ENCODE data around the gene DOCK3. TPM values are rescaled to one million over a fixed set of nuclear protein-coding genes. Genes with fewer than 3 reads are reported as not detected.

DOCK3 gene
- total and polyA plus RNA-seq, 9 donors, result 0.04 to 0.71 (median 0.27) TPM; not detected in 1

DNA sequence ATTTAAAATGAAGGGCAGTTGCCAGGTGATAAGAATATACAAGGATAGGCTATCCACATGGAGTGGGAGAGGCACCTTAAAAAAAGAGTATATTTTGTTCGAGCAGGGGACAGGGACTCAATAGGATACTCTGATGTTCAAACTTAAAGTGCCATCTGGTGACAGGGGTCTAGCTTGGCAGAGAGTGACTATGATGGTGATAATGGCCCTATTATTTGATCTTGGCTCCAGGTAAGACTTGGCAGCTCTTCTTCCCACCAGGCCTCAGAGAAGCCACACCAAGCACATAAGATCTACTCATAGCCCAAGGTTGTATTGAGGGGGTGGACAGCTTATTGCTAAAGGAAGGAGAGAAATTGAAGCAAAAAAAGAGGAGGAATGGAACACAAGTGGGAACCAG lies 601.3 kb downstream of the DOCK3 start:
- WGBS, 3 donors, result 59 to 62% (median 60%) methylated on average over 1 of the region's 1 CpG
- intact Hi-C loops (cut with DNase I), result no loop called here
- Histone ChIP-seq H3K36me3 (no peaks in the 10 kb centered on the region), H3K27ac (no peak overlapping the region), H3K4me1 (ENCODE audit: insufficient read depth) (no peaks in the 10 kb centered on the region), H3K9me3 (no peaks in the 10 kb centered on the region), H3K4me3 (no peak overlapping the region), H3K27me3 (no peaks in the 10 kb centered on the region)
- no peak for TF ChIP-seq POLR2A (IDR thresholded peaks at IDR 0.05)
- TF ChIP-seq EP300 (IDR thresholded peaks at IDR 0.05), result no peak
- no peak for TF ChIP-seq CTCF (IDR thresholded peaks at IDR 0.05)
- no peak for DNase-seq

- H3K36me3 ChIP-seq, result no peaks in the 10 kb centered on the region
- intact Hi-C loops (cut with DNase I), result no loop called here
- TF ChIP-seq EP300 (IDR thresholded peaks at IDR 0.05), result no peak
- TF ChIP-seq POLR2A (IDR thresholded peaks at IDR 0.05), result no peak
- no peak for TF ChIP-seq CTCF (IDR thresholded peaks at IDR 0.05)
- H3K9me3 ChIP-seq, result no peaks in the 10 kb centered on the region
- DNase-seq, result no peak
- H3K4me3 ChIP-seq, result no peak overlapping the region
- WGBS, 3 donors, result 83 to 90% (median 83%) methylated on average over 2 of the region's 2 CpGs
- no peaks in the 10 kb centered on the region for H3K4me1 ChIP-seq (ENCODE audit: insufficient read depth)
- H3K27me3 ChIP-seq, result no peaks in the 10 kb centered on the region
- H3K27ac ChIP-seq, result no peak overlapping the region
Measured at GRCh38 chr3:51279448-51279847, 604.7 kb downstream of the DOCK3 start.

- 32 to 47% (median 34%) methylated on average over 3 of the region's 3 CpGs for WGBS, 3 donors
- intact Hi-C loops (cut with DNase I), result no loop called here
- Histone ChIP-seq H3K36me3 (no peaks in the 10 kb centered on the region), H3K27ac (no peak overlapping the region), H3K4me1 (ENCODE audit: insufficient read depth) (no peaks in the 10 kb centered on the region), H3K4me3 (no peak overlapping the region), H3K27me3 (no peaks in the 10 kb centered on the region), H3K9me3 (no peaks in the 10 kb centered on the region)
- no peak for DNase-seq
- TF ChIP-seq POLR2A (IDR thresholded peaks at IDR 0.05), result no peak
- TF ChIP-seq CTCF (IDR thresholded peaks at IDR 0.05), result no peak
Measured at GRCh38 chr3:51280176-51280575, 605.4 kb downstream of the DOCK3 start.

DNA sequence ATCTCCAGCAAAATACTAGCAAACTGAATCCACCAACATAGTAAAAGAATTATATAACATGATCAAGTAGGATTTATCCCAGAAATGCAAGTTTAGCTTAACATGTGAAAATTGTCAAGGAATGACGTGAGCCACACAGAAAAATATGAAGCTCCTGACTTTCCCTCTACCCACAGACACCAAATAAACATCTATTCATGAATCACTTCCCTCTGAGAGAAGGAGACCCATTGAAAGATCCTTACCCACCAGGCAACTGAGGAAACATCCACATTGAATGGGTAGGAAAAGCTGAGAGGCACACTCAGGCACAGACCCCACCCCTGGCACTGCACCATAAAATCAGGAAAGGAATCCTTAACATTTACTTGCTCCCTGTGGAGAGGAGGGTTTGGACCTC lies 608.2 kb downstream of the DOCK3 start:
- WGBS, 3 donors, result 57 to 71% (median 59%) methylated on average over 1 of the region's 1 CpG
- intact Hi-C loops (cut with DNase I), result no loop called here
- Histone ChIP-seq H3K4me3 (no peak overlapping the region), H3K27me3 (no peaks in the 10 kb centered on the region), H3K9me3 (no peaks in the 10 kb centered on the region), H3K27ac (no peak overlapping the region), H3K4me1 (ENCODE audit: insufficient read depth) (no peaks in the 10 kb centered on the region), H3K36me3 (no peaks in the 10 kb centered on the region)
- DNase-seq, result no peak
- TF ChIP-seq POLR2A (IDR thresholded peaks at IDR 0.05) (no peak), CTCF (IDR thresholded peaks at IDR 0.05) (no peak), EP300 (IDR thresholded peaks at IDR 0.05) (no peak)

GRCh38 chr3:51283421-51283820 lies 608.7 kb downstream of the DOCK3 start:
- TF ChIP-seq CTCF (IDR thresholded peaks at IDR 0.05) (no peak), POLR2A (IDR thresholded peaks at IDR 0.05) (no peak), EP300 (IDR thresholded peaks at IDR 0.05) (no peak)
- no peak for DNase-seq
- Histone ChIP-seq H3K9me3 (no peaks in the 10 kb centered on the region), H3K4me3 (no peak overlapping the region), H3K27ac (no peak overlapping the region), H3K27me3 (no peaks in the 10 kb centered on the region), H3K36me3 (no peaks in the 10 kb centered on the region), H3K4me1 (ENCODE audit: insufficient read depth) (no peaks in the 10 kb centered on the region)
- intact Hi-C loops (cut with DNase I), result no loop called here
- whole genome bisulfite sequencing, 3 donors, result 40 to 63% (median 61%) methylated on average over 1 of the region's 1 CpG

Measured in ovary (tissue), 9 donors.